G401 (cell line): ENCODE measurements around the gene AMOTL1. TPM values are rescaled to one million over a fixed set of nuclear protein-coding genes. Genes with fewer than 3 reads are reported as not detected.
"Not testable (repeated sequence)": the region's sequence is repeated elsewhere in the genome, so short reads cannot be mapped to it uniquely, and the experiment has no call there.

Source experiments
- DNase-seq: peaks from one replicate; pipeline ENCODE4 v3.0.0-alpha.2; 2015; ENCODE audit warnings: low spot score
- in situ Hi-C: cut with HindIII; loops from 2 replicates; pipeline ENCODE4 v1.10.0; 2016; ENCODE audit warnings: low sequenced_read_pairs, mixed read lengths
- total RNA-seq: library from RNA; depleted of rRNA; stranded (reverse); fragments of >200 nt; shearing (Covaris generic); gene quantifications from 2 replicates; pipeline ENCODE4 v1.2.3, GENCODE V29; 2014

The AMOTL1 gene
- total RNA-seq, 1 experiment from 2014 or later, result 45.9 TPM

- in situ Hi-C loops, result no loop called here
- no peak for DNase-seq
These were observed 19.6 kb downstream of the AMOTL1 start for GRCh38 chr11:94787801-94788200.

GRCh38 chr11:94788396-94788795 is 20.2 kb downstream of the AMOTL1 start:
- in situ Hi-C loops, result no loop called here

GRCh38 chr11:94790197-94790596 is 22.0 kb downstream of the AMOTL1 start:
- in situ Hi-C loops, result no loop called here
- no peak for DNase-seq

More at GRCh38 chr11:94788396-94788795, 20.2 kb downstream of the AMOTL1 start:
- DNase-seq, result no peak

GRCh38 chr11:94790661-94791180 is 22.6 kb downstream of the AMOTL1 start:
- no peak for DNase-seq
- in situ Hi-C loops, result no loop called here

GRCh38 chr11:94791216-94791889 is 23.2 kb downstream of the AMOTL1 start:
- no peak for DNase-seq
- in situ Hi-C loops, result no loop called here

- DNase-seq, in situ Hi-C loops: not testable (repeated sequence)
These were observed 23.8 kb downstream of the AMOTL1 start for GRCh38 chr11:94791942-94792341.

GRCh38 chr11:94792451-94792850 is 24.3 kb downstream of the AMOTL1 start:
- in situ Hi-C loops, result no loop called here
- DNase-seq, result no peak

GRCh38 chr11:94793002-94793401 is 24.8 kb downstream of the AMOTL1 start:
- no peak for DNase-seq
- in situ Hi-C loops, result no loop called here

- DNase-seq, result no peak
- in situ Hi-C loops, result no loop called here
These were observed 25.7 kb downstream of the AMOTL1 start for GRCh38 chr11:94793822-94794221.

GRCh38 chr11:94794287-94795168 is 26.4 kb downstream of the AMOTL1 start:
- in situ Hi-C loops, result no loop called here
- DNase-seq, result no peak

GRCh38 chr11:94795476-94796189 is 27.5 kb downstream of the AMOTL1 start:
- DNase-seq, result no peak
- in situ Hi-C loops, result no loop called here

GRCh38 chr11:94796190-94796580 is 28.0 kb downstream of the AMOTL1 start:
- DNase-seq, result no peak
- in situ Hi-C loops, result no loop called here

GRCh38 chr11:94796863-94797262 is 28.7 kb downstream of the AMOTL1 start:
- no peak for DNase-seq
- in situ Hi-C loops, result no loop called here

- DNase-seq, result no peak
- in situ Hi-C loops, result no loop called here
These were observed 31.6 kb downstream of the AMOTL1 start for GRCh38 chr11:94799726-94800125.

GRCh38 chr11:94800414-94800813 is 32.3 kb downstream of the AMOTL1 start:
- no peak for DNase-seq
- in situ Hi-C loops, result no loop called here

GRCh38 chr11:94801866-94802460 is 33.8 kb downstream of the AMOTL1 start:
- DNase-seq, result no peak
- in situ Hi-C loops, result no loop called here

- in situ Hi-C loops, result no loop called here
These were observed 34.3 kb downstream of the AMOTL1 start for GRCh38 chr11:94802501-94802900.

GRCh38 chr11:94803491-94803890 is 35.3 kb downstream of the AMOTL1 start:
- DNase-seq, result no peak
- in situ Hi-C loops, result no loop called here

More at GRCh38 chr11:94802501-94802900, 34.3 kb downstream of the AMOTL1 start:
- DNase-seq, result no peak

- in situ Hi-C loops, result no loop called here
These were observed 36.7 kb downstream of the AMOTL1 start for GRCh38 chr11:94804874-94805273.

More at GRCh38 chr11:94804874-94805273, 36.7 kb downstream of the AMOTL1 start:
- no peak for DNase-seq
